ENCODE results near the gene CAPRIN1.

Gene CAPRIN1, protein sequence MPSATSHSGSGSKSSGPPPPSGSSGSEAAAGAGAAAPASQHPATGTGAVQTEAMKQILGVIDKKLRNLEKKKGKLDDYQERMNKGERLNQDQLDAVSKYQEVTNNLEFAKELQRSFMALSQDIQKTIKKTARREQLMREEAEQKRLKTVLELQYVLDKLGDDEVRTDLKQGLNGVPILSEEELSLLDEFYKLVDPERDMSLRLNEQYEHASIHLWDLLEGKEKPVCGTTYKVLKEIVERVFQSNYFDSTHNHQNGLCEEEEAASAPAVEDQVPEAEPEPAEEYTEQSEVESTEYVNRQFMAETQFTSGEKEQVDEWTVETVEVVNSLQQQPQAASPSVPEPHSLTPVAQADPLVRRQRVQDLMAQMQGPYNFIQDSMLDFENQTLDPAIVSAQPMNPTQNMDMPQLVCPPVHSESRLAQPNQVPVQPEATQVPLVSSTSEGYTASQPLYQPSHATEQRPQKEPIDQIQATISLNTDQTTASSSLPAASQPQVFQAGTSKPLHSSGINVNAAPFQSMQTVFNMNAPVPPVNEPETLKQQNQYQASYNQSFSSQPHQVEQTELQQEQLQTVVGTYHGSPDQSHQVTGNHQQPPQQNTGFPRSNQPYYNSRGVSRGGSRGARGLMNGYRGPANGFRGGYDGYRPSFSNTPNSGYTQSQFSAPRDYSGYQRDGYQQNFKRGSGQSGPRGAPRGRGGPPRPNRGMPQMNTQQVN

DNA sequence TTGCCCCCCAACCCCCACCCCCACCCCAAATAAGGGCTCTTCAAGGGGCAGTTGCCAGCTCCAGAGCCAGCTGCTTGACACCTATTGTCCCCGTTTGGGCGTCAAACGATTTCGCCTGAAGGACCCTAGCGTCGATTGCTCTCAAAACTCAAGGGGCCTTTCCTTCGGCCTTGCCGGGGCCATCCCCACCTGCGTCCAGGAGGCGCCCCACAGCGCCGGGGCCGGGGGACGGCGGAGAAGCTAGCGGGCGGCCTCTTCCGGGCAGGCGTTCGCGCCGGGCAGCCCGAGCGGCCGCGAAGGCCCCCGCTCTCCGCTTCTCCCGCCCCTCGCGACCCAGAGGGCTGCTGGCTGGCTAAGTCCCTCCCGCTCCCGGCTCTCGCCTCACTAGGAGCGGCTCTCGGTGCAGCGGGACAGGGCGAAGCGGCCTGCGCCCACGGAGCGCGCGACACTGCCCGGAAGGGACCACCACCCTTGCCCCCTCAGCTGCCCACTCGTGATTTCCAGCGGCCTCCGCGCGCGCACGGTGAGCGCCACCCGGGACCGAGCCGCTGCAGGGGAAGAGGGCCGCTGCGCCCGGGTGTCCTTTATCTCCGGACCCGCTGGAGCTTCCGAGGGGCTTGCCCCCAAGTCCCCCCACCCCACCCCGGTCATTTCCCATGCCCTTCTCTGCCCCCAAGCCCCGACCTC, at the start of gene CAPRIN1:
TSS of gene CAPRIN1 (plus strand) at position 383 of the 687 bp plus-strand sequence. CDS start 690 bp downstream, outside the sequence.
- peak; percentile 96 for DNase-seq (ENCODE audit: low spot score)
- in situ Hi-C loops (cut with MboI; ENCODE audit: low pct_unique_long_range_greater_than_20kb, low sequenced_read_pairs, unreplicated experiment) = no loop called here
- TF ChIP-seq, protein P1, sequence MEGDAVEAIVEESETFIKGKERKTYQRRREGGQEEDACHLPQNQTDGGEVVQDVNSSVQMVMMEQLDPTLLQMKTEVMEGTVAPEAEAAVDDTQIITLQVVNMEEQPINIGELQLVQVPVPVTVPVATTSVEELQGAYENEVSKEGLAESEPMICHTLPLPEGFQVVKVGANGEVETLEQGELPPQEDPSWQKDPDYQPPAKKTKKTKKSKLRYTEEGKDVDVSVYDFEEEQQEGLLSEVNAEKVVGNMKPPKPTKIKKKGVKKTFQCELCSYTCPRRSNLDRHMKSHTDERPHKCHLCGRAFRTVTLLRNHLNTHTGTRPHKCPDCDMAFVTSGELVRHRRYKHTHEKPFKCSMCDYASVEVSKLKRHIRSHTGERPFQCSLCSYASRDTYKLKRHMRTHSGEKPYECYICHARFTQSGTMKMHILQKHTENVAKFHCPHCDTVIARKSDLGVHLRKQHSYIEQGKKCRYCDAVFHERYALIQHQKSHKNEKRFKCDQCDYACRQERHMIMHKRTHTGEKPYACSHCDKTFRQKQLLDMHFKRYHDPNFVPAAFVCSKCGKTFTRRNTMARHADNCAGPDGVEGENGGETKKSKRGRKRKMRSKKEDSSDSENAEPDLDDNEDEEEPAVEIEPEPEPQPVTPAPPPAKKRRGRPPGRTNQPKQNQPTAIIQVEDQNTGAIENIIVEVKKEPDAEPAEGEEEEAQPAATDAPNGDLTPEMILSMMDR (IDR thresholded peaks at IDR 0.05; ENCODE audit: extremely low read depth, insufficient read depth, missing control alignments) = peak; percentile 2

DNA sequence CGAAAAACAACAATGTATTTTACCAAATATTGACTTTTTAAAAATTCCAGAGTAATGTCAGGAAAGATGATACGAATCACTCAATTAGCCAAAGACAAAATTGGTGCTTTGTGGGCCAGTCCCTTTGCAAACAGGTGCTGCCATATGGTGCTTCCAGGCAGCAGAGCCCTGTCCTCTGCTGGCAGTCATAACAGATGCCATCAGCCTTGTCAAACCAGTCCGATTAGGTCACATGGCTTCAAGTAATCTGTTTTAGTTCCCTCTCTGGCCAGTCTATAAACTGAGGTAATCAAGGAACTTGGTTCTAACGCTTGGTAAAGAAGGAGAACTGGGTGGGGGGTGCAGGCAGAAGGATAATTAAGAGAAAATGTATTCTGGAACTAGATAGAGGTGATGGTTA, 49.1 kb upstream of the CAPRIN1 start:
- DNase-seq (ENCODE audit: low spot score) = no peak
- in situ Hi-C loops (cut with MboI; ENCODE audit: low pct_unique_long_range_greater_than_20kb, low sequenced_read_pairs, unreplicated experiment) = no loop called here
- TF ChIP-seq, protein P1 (IDR thresholded peaks at IDR 0.05; ENCODE audit: extremely low read depth, insufficient read depth, missing control alignments) = no peak

DNA sequence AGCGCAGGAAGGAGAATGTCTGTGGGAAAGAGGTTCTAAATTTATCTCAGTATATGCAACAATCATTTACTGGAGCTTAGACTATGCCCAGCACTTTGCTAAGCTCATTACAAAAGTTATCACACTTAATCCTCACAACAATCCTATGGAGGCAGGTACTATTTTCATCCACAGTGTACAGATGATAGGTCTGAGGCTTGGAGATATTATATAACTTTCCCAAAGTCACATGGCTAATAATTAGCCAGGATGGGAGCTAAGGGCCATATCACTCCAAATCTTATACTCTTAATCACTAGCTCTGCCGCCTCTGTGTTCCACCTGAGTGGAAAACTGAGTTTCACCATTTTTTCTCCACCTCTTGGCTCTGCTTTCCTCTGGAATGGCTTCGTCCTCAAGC, 47.3 kb upstream of the CAPRIN1 start:
- TF ChIP-seq, protein P1 (IDR thresholded peaks at IDR 0.05; ENCODE audit: extremely low read depth, insufficient read depth, missing control alignments) = no peak
- DNase-seq (ENCODE audit: low spot score) = no peak
- in situ Hi-C loops (cut with MboI; ENCODE audit: low pct_unique_long_range_greater_than_20kb, low sequenced_read_pairs, unreplicated experiment) = no loop called here

DNA sequence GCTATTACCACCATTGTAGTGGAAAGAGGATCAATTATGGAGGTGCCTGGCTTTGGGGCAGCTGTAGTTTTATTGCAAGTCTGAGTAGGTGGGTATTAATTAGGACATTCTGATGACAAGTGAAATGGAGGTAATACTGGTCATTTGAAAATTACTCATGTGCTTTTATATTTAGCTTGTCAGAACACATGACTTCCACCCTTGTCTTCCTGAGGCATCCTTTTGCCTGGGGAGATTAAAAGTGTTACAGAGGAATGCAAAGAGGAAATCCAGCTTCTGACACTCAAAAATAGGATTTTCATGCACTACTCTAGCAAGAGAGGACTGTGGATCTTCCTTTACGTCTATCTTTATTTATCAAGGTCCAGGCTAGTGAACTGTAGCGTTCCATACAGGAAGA, 44.7 kb upstream of the CAPRIN1 start:
- no peak for DNase-seq (ENCODE audit: low spot score)
- in situ Hi-C loops (cut with MboI; ENCODE audit: low pct_unique_long_range_greater_than_20kb, low sequenced_read_pairs, unreplicated experiment) = no loop called here
- TF ChIP-seq, protein P1 (IDR thresholded peaks at IDR 0.05; ENCODE audit: extremely low read depth, insufficient read depth, missing control alignments) = no peak

DNA sequence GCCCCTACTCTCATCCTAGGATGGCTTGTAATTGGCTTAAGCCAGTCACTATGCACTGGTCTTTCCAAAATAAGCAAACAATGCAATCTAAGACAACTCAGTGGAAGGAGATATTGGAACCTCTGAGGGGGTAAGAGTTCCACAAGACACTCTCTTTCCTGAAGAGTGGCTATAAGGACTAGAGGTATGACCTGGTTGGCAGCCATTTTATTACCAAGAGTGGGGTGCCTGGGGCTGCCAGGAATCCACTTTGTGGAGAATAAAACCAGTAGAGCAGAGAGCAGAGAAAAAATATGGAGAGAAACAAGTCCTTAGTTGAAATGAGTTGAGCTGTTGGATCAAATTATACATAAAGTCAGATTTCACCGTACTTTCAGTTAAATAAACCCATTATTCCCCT, 38.8 kb upstream of the CAPRIN1 start:
- TF ChIP-seq, protein P1 (IDR thresholded peaks at IDR 0.05; ENCODE audit: extremely low read depth, insufficient read depth, missing control alignments) = no peak

DNA sequence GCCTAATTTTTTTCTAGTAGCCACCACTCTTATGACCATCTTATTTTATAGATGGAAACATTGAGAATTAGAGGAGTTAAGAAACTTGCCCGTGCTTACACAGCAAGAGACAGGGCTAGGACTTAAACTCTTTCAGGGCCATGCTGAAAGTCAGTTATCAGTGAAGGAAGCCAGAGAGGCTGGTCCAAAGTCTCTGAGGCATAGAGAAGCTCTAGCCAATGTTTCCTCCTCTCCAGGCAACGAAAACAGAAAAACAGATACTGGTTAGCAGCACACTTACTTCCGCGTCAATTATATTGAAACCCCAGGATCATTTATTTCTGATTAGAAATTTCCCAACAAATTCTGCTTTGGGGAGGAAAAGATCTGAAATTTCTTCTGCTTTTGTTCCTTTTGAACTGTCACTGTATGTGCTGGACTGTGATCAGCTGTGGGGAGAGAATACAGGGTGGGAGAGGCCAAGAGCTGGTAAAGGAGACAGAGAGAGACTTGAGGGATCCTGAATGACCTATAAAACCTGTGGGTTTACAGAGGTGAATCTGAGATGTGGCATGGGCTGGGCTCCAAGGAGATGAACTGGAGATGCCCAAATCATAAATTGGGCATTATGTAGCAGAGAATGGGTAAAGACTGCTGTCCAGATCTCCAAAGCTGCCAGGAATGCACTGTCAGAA, 37.5 kb upstream of the CAPRIN1 start:
- TF ChIP-seq, protein P1 (IDR thresholded peaks at IDR 0.05; ENCODE audit: extremely low read depth, insufficient read depth, missing control alignments) = no peak
- in situ Hi-C loops (cut with MboI; ENCODE audit: low pct_unique_long_range_greater_than_20kb, low sequenced_read_pairs, unreplicated experiment) = no loop called here
- DNase-seq (ENCODE audit: low spot score) = no peak

More for the DNA sequence above, 38.8 kb upstream of the CAPRIN1 start:
- in situ Hi-C loops (cut with MboI; ENCODE audit: low pct_unique_long_range_greater_than_20kb, low sequenced_read_pairs, unreplicated experiment) = no loop called here
- no peak for DNase-seq (ENCODE audit: low spot score)

Measured in GM13977 (cell line).